SK-N-SH (cell line): ENCODE measurements around the gene KIF4A. TPM values are rescaled to one million over a fixed set of nuclear protein-coding genes. Genes with fewer than 3 reads are reported as not detected.
"Not testable (repeated sequence)": the region's sequence is repeated elsewhere in the genome, so short reads cannot be mapped to it uniquely, and the experiment has no call there.

Experiments used
- CTCF ChIA-PET: fragments of 300-600, 350-600 bp; formaldehyde crosslinking; extraction: SDS; loops from one replicate; lab custom pipeline; 2021; lab: Yijun Ruan, JAX
- POLR2A ChIA-PET: fragments of 350-600 bp; sonication (Branson Sonifier 250); formaldehyde crosslinking; extraction: SDS; loops from one replicate; lab custom pipeline; 2020; ENCODE audit warnings: antibody characterized with exemption, inconsistent platforms; lab: Yijun Ruan, JAX
- DNase-seq: peaks from one replicate; pipeline ENCODE4 v3.0.0; 2012
- H2AFZ ChIP-seq: fragments of 200-600 bp; sonication (generic); 2 replicates; pipeline ENCODE4 v1.8.1; 2016; ENCODE audit warnings: antibody characterized with exemption, mild to moderate bottlenecking, low read depth
- H3F3A ChIP-seq: fragments of 200-600 bp; sonication (generic); replicated peaks from 2 replicates; pipeline ENCODE3; 2016; ENCODE audit warnings: antibody characterized with exemption, mild to moderate bottlenecking; ENCODE audit not compliant: insufficient read depth
- H3K27ac ChIP-seq, 2 experiments: fragments of 200-500 bp in 1 of 2; fragments of 200-600 bp in 1 of 2; sonication (Bioruptor generic) in 1 of 2; sonication (generic), shearing (Covaris generic) in 1 of 2; 2 replicates each; pipeline versions ENCODE4 v1.5.1 to v1.6.1; 2014 to 2016; ENCODE audit warnings: low read depth in 2 of 2, inconsistent platforms in 1 of 2, low read length in 1 of 2, mild to moderate bottlenecking in 1 of 2, mixed read lengths in 1 of 2
- H3K27me3 ChIP-seq: fragments of 200-600 bp; sonication (generic), shearing (Covaris generic); 2 replicates; pipeline ENCODE4 v1.6.1; 2016; ENCODE audit warnings: mixed run types; ENCODE audit not compliant: insufficient read depth
- H3K36me3 ChIP-seq, 2 experiments: fragments of 200-500 bp in 1 of 2; fragments of 200-600 bp in 1 of 2; sonication (Bioruptor generic) in 1 of 2; sonication (generic) in 1 of 2; replicated peaks in 1 of 2; 2 replicates each; pipeline versions ENCODE3 to v1.5.1; 2014 to 2016; ENCODE audit warnings: low read length in 1 of 2, mild to moderate bottlenecking in 1 of 2; ENCODE audit not compliant: insufficient read depth in 2 of 2, control insufficient read depth in 1 of 2
- H3K4me1 ChIP-seq, 2 experiments: fragments of 200-500 bp in 1 of 2; fragments of 200-600 bp in 1 of 2; sonication (Bioruptor generic) in 1 of 2; sonication (generic), shearing (Covaris generic) in 1 of 2; 2 replicates each; pipeline versions ENCODE4 v1.5.1 to v1.6.1; 2014 to 2016; ENCODE audit warnings: low read depth in 1 of 2, low read length in 1 of 2, mixed run types in 1 of 2; ENCODE audit not compliant: insufficient read depth in 2 of 2, control insufficient read depth in 1 of 2
- H3K4me2 ChIP-seq: fragments of 200-600 bp; sonication (generic), shearing (Covaris generic); 2 replicates; pipeline ENCODE4 v1.6.1; 2017; ENCODE audit warnings: mixed run types
- H3K4me3 ChIP-seq, 2 experiments: fragments of 200-500 bp in 1 of 2; fragments of 200-600 bp in 1 of 2; sonication (Bioruptor generic) in 1 of 2; sonication (generic), shearing (Covaris generic) in 1 of 2; 2 replicates each; pipeline versions ENCODE4 v1.5.1 to v1.8.1; 2014 to 2016; ENCODE audit warnings: low read depth in 2 of 2, inconsistent platforms in 1 of 2, low read length in 1 of 2, mild to moderate bottlenecking in 1 of 2, mixed read lengths in 1 of 2, moderate library complexity in 1 of 2
- H3K79me2 ChIP-seq: fragments of 200-600 bp; sonication (generic); 2 replicates; pipeline ENCODE4 v1.8.1; 2017; ENCODE audit warnings: mild to moderate bottlenecking; ENCODE audit not compliant: insufficient read depth
- H3K9ac ChIP-seq: fragments of 200-600 bp; sonication (generic); 2 replicates; pipeline ENCODE4 v1.6.1; 2017; ENCODE audit warnings: mixed run types
- H3K9me2 ChIP-seq: fragments of 200-600 bp; sonication (generic); 2 replicates; pipeline ENCODE4 v1.6.1; 2017; ENCODE audit warnings: mixed run types
- H3K9me3 ChIP-seq: fragments of 200-600 bp; sonication (generic); 2 replicates; pipeline ENCODE4 v1.6.1; 2017; ENCODE audit warnings: mixed run types, mild to moderate bottlenecking, moderate library complexity
- H4K20me1 ChIP-seq: fragments of 200-600 bp; sonication (generic); 2 replicates; pipeline ENCODE4 v1.6.1; 2017; ENCODE audit warnings: mild to moderate bottlenecking, mixed run types; ENCODE audit not compliant: insufficient read depth
- ELF1 ChIP-seq: IDR thresholded peaks from 2 replicates; pipeline ENCODE4 v1.4.0; 2012
- EP300 ChIP-seq, 2 experiments: IDR thresholded peaks; 2 replicates each; pipeline versions ENCODE4 v1.4.0 to v1.6.1; 2012; ENCODE audit warnings: borderline replicate concordance in 1 of 2, low read depth in 1 of 2, low read length in 1 of 2
- EZH2phosphoT487 ChIP-seq: fragments of 200-600 bp; sonication (generic); IDR thresholded peaks from 2 replicates; pipeline ENCODE4 v1.6.1; 2017; ENCODE audit warnings: low read depth, mixed run types, mild to moderate bottlenecking, antibody characterized with exemption, moderate library complexity, borderline replicate concordance
- FOSL2 ChIP-seq: IDR thresholded peaks from 2 replicates; pipeline ENCODE4 v1.4.0; 2012; ENCODE audit warnings: low read depth, mild to moderate bottlenecking, moderate library complexity, borderline replicate concordance
- FOXJ3 ChIP-seq: sonication (generic); formaldehyde crosslinking; IDR thresholded peaks from 2 replicates; pipeline ENCODE4 v1.5.1; 2020; ENCODE audit warnings: mild to moderate bottlenecking, missing genetic modification reagents
- MEF2A ChIP-seq: IDR thresholded peaks from 2 replicates; pipeline ENCODE4 v1.4.0; 2012; ENCODE audit warnings: low read depth, borderline replicate concordance
- MXI1 ChIP-seq: IDR thresholded peaks from 2 replicates; pipeline ENCODE4 v1.6.1; 2012; ENCODE audit warnings: mild to moderate bottlenecking, low read depth, low read length, improper control_type of control experiment
- NFIC ChIP-seq: IDR thresholded peaks from 2 replicates; pipeline ENCODE4 v1.4.0; 2012; ENCODE audit warnings: borderline replicate concordance
- RAD21 ChIP-seq: IDR thresholded peaks from 2 replicates; pipeline ENCODE4 v1.6.1; 2012; ENCODE audit warnings: mild to moderate bottlenecking, low read length
- RCOR1 ChIP-seq: fragments of 150-350 bp; IDR thresholded peaks from 2 replicates; pipeline ENCODE4 v1.6.1; 2017; ENCODE audit warnings: antibody characterized with exemption, low read length
- RXRA ChIP-seq: IDR thresholded peaks from 2 replicates; pipeline ENCODE4 v1.4.0; 2012; ENCODE audit warnings: low read depth, mild to moderate bottlenecking, borderline replicate concordance
- SIN3A ChIP-seq: IDR thresholded peaks from 2 replicates; pipeline ENCODE4 v1.6.1; 2012; ENCODE audit warnings: low read depth, mild to moderate bottlenecking, low read length, moderate library complexity, borderline replicate concordance
- SMC3 ChIP-seq: IDR thresholded peaks from 2 replicates; pipeline ENCODE4 v1.6.1; 2012; ENCODE audit warnings: low read depth, low read length, improper control_type of control experiment
- TEAD4 ChIP-seq: IDR thresholded peaks from 2 replicates; pipeline ENCODE4 v1.4.0; 2012; ENCODE audit warnings: mild to moderate bottlenecking, borderline replicate concordance; ENCODE audit not compliant: insufficient read depth
- WGBS: methylation state at CpG from one replicate; pipeline ENCODE4 v1.1.6; 2017; ENCODE audit warnings: low lambda C conversion rate; 5-methylcytosine and 5-hydroxymethylcytosine counted together
- polyA plus RNA-seq, 3 experiments: library from polyadenylated mRNA; depleted of rRNA; stranded (reverse); fragments of >200 nt; gene quantifications; 2 replicates each; pipeline ENCODE4 v1.2.3, GENCODE V29; 2012
- TF ChIP-seq, protein P1 (sequence below): fragments of 150-350 bp; IDR thresholded peaks from 2 replicates; pipeline ENCODE4 v1.6.1; 2017; ENCODE audit warnings: antibody characterized with exemption, low read length, low read depth, borderline replicate concordance
- TF ChIP-seq, protein P2 (sequence below): fragments of 200-600 bp; sonication (generic); IDR thresholded peaks from 2 replicates; pipeline ENCODE4 v1.6.1; 2017; ENCODE audit warnings: antibody characterized with exemption, mild to moderate bottlenecking, moderate library complexity
- TF ChIP-seq, protein P3 (sequence below): fragments of 150-350 bp; IDR thresholded peaks from 2 replicates; pipeline ENCODE4 v1.6.1; 2016; ENCODE audit warnings: mild to moderate bottlenecking, low read depth, low read length
- TF ChIP-seq, protein P4 (sequence below): IDR thresholded peaks from 2 replicates; pipeline ENCODE4 v1.4.0; 2012; ENCODE audit warnings: low read depth
- TF ChIP-seq, protein P5 (sequence below): IDR thresholded peaks from 2 replicates; pipeline ENCODE4 v1.4.0; 2012; ENCODE audit warnings: low read depth, borderline replicate concordance

The KIF4A gene
- polyA plus RNA-seq, 1 of the 3 experiments (the other 2 are of a cell fraction): 11.5 TPM

DNA sequence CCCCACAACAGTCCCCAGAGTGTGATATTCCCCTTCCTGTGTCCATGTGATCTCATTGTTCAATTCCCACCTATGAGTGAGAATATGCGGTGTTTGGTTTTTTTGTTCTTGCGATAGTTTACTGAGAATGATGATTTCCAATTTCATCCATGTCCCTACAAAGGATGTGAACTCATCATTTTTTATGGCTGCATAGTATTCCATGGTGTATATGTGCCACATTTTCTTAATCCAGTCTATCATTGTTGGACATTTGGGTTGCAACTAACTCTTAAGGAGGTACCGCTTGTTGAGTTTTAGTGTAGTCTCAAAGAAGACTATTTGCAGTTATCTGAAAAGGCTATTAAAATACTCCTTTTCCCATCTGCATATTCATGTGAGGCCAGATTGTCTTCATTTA lies 110.3 kb downstream of the KIF4A start:
- H3K9me2 ChIP-seq, H3K27ac ChIP-seq, H4K20me1 ChIP-seq, H3F3A ChIP-seq, H2AFZ ChIP-seq, H3K4me1 ChIP-seq, H3K4me2 ChIP-seq, DNase-seq, H3K9ac ChIP-seq, H3K27me3 ChIP-seq, H3K9me3 ChIP-seq, H3K4me3 ChIP-seq, H3K79me2 ChIP-seq: not testable (repeated sequence)
- WGBS: 80% methylated on average over 1 of the region's 3 CpGs
- ChIA-PET CTCF (interaction anchor here (0.6 kb wide), 1 partner anchor 12 kb away, joined by 3 read pairs; no protein-coding TSS in a partner anchor), POLR2A (interaction anchor here (0.6 kb wide), 1 partner anchor 101 kb away, joined by 3 read pairs; no protein-coding TSS in a partner anchor)
- H3K36me3 ChIP-seq: peaks cover 19 to 24% of the 10 kb centered on the region in 2 experiments

DNA sequence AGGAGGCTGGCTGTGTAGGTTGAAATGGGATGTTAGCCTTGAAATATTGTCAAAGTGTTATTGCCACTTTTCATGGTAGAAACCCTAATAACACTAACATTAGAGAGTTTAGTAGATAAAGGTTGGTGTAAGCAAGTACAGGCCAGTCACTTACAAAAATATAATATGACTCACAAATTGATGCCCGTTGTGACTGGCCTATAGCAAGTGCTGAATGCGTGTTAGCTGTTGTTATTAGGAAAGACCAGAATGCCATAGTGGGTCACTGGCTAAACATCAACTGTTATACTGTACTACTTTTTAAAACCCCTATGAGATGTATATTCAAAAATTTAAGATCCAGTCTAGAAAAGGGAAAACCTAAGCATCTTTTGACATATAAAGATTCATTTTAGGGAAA lies 112.8 kb downstream of the KIF4A start:
- no peak overlapping the region for H3K9ac ChIP-seq
- peaks cover 18 to 28% of the 10 kb centered on the region in 2 experiments for H3K36me3 ChIP-seq
- H3K27ac ChIP-seq: no peak overlapping the region
- 53% methylated on average over 2 of the region's 2 CpGs for WGBS
- H3K9me2 ChIP-seq: no peaks in the 10 kb centered on the region
- TF ChIP-seq, protein P1, sequence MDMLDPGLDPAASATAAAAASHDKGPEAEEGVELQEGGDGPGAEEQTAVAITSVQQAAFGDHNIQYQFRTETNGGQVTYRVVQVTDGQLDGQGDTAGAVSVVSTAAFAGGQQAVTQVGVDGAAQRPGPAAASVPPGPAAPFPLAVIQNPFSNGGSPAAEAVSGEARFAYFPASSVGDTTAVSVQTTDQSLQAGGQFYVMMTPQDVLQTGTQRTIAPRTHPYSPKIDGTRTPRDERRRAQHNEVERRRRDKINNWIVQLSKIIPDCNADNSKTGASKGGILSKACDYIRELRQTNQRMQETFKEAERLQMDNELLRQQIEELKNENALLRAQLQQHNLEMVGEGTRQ: no peak
- TF ChIP-seq, protein P2, sequence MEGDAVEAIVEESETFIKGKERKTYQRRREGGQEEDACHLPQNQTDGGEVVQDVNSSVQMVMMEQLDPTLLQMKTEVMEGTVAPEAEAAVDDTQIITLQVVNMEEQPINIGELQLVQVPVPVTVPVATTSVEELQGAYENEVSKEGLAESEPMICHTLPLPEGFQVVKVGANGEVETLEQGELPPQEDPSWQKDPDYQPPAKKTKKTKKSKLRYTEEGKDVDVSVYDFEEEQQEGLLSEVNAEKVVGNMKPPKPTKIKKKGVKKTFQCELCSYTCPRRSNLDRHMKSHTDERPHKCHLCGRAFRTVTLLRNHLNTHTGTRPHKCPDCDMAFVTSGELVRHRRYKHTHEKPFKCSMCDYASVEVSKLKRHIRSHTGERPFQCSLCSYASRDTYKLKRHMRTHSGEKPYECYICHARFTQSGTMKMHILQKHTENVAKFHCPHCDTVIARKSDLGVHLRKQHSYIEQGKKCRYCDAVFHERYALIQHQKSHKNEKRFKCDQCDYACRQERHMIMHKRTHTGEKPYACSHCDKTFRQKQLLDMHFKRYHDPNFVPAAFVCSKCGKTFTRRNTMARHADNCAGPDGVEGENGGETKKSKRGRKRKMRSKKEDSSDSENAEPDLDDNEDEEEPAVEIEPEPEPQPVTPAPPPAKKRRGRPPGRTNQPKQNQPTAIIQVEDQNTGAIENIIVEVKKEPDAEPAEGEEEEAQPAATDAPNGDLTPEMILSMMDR: no peak
- TF ChIP-seq FOXJ3 (CRISPR knock-in tag) (no peak), ELF1 (no peak), RXRA (no peak), FOSL2 (no peak), MEF2A (no peak), SIN3A (no peak), SMC3 (no peak), RAD21 (no peak), MXI1 (no peak), RCOR1 (no peak), EP300 (IDR thresholded peaks at IDR 0.05; ENCODE audit: borderline replicate concordance in 1 of 2, low read depth in 1 of 2, low read length in 1 of 2) (no peak), TEAD4 (no peak), EZH2phosphoT487 (no peak), NFIC (no peak)
- TF ChIP-seq, protein P3, sequence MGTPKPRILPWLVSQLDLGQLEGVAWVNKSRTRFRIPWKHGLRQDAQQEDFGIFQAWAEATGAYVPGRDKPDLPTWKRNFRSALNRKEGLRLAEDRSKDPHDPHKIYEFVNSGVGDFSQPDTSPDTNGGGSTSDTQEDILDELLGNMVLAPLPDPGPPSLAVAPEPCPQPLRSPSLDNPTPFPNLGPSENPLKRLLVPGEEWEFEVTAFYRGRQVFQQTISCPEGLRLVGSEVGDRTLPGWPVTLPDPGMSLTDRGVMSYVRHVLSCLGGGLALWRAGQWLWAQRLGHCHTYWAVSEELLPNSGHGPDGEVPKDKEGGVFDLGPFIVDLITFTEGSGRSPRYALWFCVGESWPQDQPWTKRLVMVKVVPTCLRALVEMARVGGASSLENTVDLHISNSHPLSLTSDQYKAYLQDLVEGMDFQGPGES: no peak
- TF ChIP-seq, protein P4, sequence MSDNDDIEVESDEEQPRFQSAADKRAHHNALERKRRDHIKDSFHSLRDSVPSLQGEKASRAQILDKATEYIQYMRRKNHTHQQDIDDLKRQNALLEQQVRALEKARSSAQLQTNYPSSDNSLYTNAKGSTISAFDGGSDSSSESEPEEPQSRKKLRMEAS: no peak
- TF ChIP-seq, protein P5, sequence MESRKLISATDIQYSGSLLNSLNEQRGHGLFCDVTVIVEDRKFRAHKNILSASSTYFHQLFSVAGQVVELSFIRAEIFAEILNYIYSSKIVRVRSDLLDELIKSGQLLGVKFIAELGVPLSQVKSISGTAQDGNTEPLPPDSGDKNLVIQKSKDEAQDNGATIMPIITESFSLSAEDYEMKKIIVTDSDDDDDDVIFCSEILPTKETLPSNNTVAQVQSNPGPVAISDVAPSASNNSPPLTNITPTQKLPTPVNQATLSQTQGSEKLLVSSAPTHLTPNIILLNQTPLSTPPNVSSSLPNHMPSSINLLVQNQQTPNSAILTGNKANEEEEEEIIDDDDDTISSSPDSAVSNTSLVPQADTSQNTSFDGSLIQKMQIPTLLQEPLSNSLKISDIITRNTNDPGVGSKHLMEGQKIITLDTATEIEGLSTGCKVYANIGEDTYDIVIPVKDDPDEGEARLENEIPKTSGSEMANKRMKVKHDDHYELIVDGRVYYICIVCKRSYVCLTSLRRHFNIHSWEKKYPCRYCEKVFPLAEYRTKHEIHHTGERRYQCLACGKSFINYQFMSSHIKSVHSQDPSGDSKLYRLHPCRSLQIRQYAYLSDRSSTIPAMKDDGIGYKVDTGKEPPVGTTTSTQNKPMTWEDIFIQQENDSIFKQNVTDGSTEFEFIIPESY: no peak
- no peak overlapping the region for H2AFZ ChIP-seq
- H3K4me1 ChIP-seq: no peaks in the 10 kb centered on the region
- no peaks in the 10 kb centered on the region for H4K20me1 ChIP-seq
- no peak for DNase-seq
- no peaks in the 10 kb centered on the region for H3F3A ChIP-seq
- H3K9me3 ChIP-seq: no peaks in the 10 kb centered on the region
- no peaks in the 10 kb centered on the region for H3K27me3 ChIP-seq
- ChIA-PET POLR2A (no interaction called here), CTCF (no interaction called here)
- H3K79me2 ChIP-seq: no peaks in the 10 kb centered on the region
- H3K4me3 ChIP-seq: no peak overlapping the region
- H3K4me2 ChIP-seq: no peak overlapping the region
